ENCODE data around the gene SLC5A7. TPM values are rescaled to one million over a fixed set of nuclear protein-coding genes. Genes with fewer than 3 reads are reported as not detected.

Gene SLC5A7
- total and polyA plus RNA-seq, 4 donors, result 3.7 to 40.3 (median 14.8) TPM

GRCh38 chr2:108058576-108059137 is 72.3 kb downstream of the SLC5A7 start:
- DNase-seq (ENCODE audit: low read depth in 4 of 6, low spot score in 6 of 6), result no peak
- Histone ChIP-seq H3K27me3 (ENCODE audit: control insufficient read depth, insufficient read depth, low read length) (no peaks in the 10 kb centered on the region), H3K9me3 (ENCODE audit: control insufficient read depth, insufficient read depth, low read length) (no peaks in the 10 kb centered on the region), H3K4me1 (ENCODE audit: control insufficient read depth, insufficient read depth, low read length) (no peaks in the 10 kb centered on the region), H3K36me3 (ENCODE audit: control insufficient read depth, insufficient read depth, low read length) (no peaks in the 10 kb centered on the region), H3K27ac (ENCODE audit: low read depth, low read length) (no peak overlapping the region), H3K4me3 (ENCODE audit: low read depth, low read length) (no peak overlapping the region)
- WGBS (ENCODE audit: insufficient coverage), result 67% methylated on average over 1 of the region's 3 CpGs

GRCh38 chr2:108061439-108062042 is 75.2 kb downstream of the SLC5A7 start:
- peak in 1 of 6 donors; percentile 88 for DNase-seq (ENCODE audit: low read depth in 4 of 6, low spot score in 6 of 6)
- H3K27ac ChIP-seq (ENCODE audit: low read depth, low read length), result no peak overlapping the region
- H3K9me3 ChIP-seq (ENCODE audit: control insufficient read depth, insufficient read depth, low read length), result no peaks in the 10 kb centered on the region
- H3K4me1 ChIP-seq (ENCODE audit: control insufficient read depth, insufficient read depth, low read length), result no peaks in the 10 kb centered on the region
- no peaks in the 10 kb centered on the region for H3K27me3 ChIP-seq (ENCODE audit: control insufficient read depth, insufficient read depth, low read length)
- 0% methylated on average over 1 of the region's 4 CpGs for WGBS (ENCODE audit: insufficient coverage)
- H3K4me3 ChIP-seq (ENCODE audit: low read depth, low read length), result no peak overlapping the region
- H3K36me3 ChIP-seq (ENCODE audit: control insufficient read depth, insufficient read depth, low read length), result no peaks in the 10 kb centered on the region

Other genes starting within 250 kb of the SLC5A7 start
- gene RGPD4, start 159.6 kb upstream of the SLC5A7 start, total RNA-seq, result under 1 TPM in 1 of 2 donors, not detected in 1; 0.10 TPM
- gene RGPD4, start 159.6 kb upstream of the SLC5A7 start, polyA plus RNA-seq (ENCODE audit: insufficient read length in 2 of 2), result under 1 TPM in 1 of 2 donors, not detected in 1; 0.14 TPM